Measurements from ENCODE around the gene KIAA2012.
A peak's percentile ranks its signal among the peaks of the same experiment; 100 is the strongest.

KIAA2012 gene

GRCh38 chr2:202172439-202173211 is 99.6 kb downstream of the KIAA2012 start:
- no peak overlapping the region for H3K4me3 ChIP-seq (ENCODE audit: low read depth, low read length)
- DNase-seq (ENCODE audit: low read depth): no peak
- in situ Hi-C loops (cut with HindIII; ENCODE audit: low sequenced_read_pairs): no loop called here
- TF ChIP-seq CTCF (IDR thresholded peaks at IDR 0.05; ENCODE audit: low read depth, low read length, missing control alignments): no peak

GRCh38 chr2:202178346-202178958 is 105.4 kb downstream of the KIAA2012 start:
- in situ Hi-C loops (cut with HindIII; ENCODE audit: low sequenced_read_pairs): no loop called here

GRCh38 chr2:202184557-202184956 is 111.5 kb downstream of the KIAA2012 start:
- in situ Hi-C loops (cut with HindIII; ENCODE audit: low sequenced_read_pairs): no loop called here
- H3K4me3 ChIP-seq (ENCODE audit: low read depth, low read length): no peak overlapping the region

More at GRCh38 chr2:202178346-202178958, 105.4 kb downstream of the KIAA2012 start:
- no peak overlapping the region for H3K4me3 ChIP-seq (ENCODE audit: low read depth, low read length)
- TF ChIP-seq CTCF (IDR thresholded peaks at IDR 0.05; ENCODE audit: low read depth, low read length, missing control alignments): peak; percentile 85
- peak; percentile 62 for DNase-seq (ENCODE audit: low read depth)

GRCh38 chr2:202185156-202185555 is 112.1 kb downstream of the KIAA2012 start:
- H3K4me3 ChIP-seq (ENCODE audit: low read depth, low read length): no peak overlapping the region
- in situ Hi-C loops (cut with HindIII; ENCODE audit: low sequenced_read_pairs): no loop called here
- no peak for DNase-seq (ENCODE audit: low read depth)
- no peak for TF ChIP-seq CTCF (IDR thresholded peaks at IDR 0.05; ENCODE audit: low read depth, low read length, missing control alignments)

More at GRCh38 chr2:202184557-202184956, 111.5 kb downstream of the KIAA2012 start:
- no peak for DNase-seq (ENCODE audit: low read depth)
- TF ChIP-seq CTCF (IDR thresholded peaks at IDR 0.05; ENCODE audit: low read depth, low read length, missing control alignments): no peak

- H3K4me3 ChIP-seq (ENCODE audit: low read depth, low read length): no peak overlapping the region
- TF ChIP-seq CTCF (IDR thresholded peaks at IDR 0.05; ENCODE audit: low read depth, low read length, missing control alignments): no peak
- no peak for DNase-seq (ENCODE audit: low read depth)
- in situ Hi-C loops (cut with HindIII; ENCODE audit: low sequenced_read_pairs): no loop called here
Measured at GRCh38 chr2:202186641-202187202, 113.7 kb downstream of the KIAA2012 start.

- H3K4me3 ChIP-seq (ENCODE audit: low read depth, low read length): no peak overlapping the region
- DNase-seq (ENCODE audit: low read depth): no peak
- TF ChIP-seq CTCF (IDR thresholded peaks at IDR 0.05; ENCODE audit: low read depth, low read length, missing control alignments): no peak
- in situ Hi-C loops (cut with HindIII; ENCODE audit: low sequenced_read_pairs): no loop called here
Measured at GRCh38 chr2:202187570-202187969, 114.5 kb downstream of the KIAA2012 start.
